ENCODE data around the gene NSUN7.

NSUN7 gene

GRCh38 chr4:40749717-40750460 is at the start of gene NSUN7:
Gene NSUN7 (plus strand): TSS chr4:40749955. CDS start chr4:40750694, 739 bp downstream.
- Histone ChIP-seq H3K4me3 (ENCODE audit: low read length, poor library complexity, severe bottlenecking) (peak within 1 kb of the TSS; percentile 70), H2AFZ (ENCODE audit: low read length) (peak within 1 kb of the TSS; percentile 97), H3F3A (ENCODE audit: low read depth) (no peaks in the 10 kb centered on the region), H3K9me2 (replicated peaks; ENCODE audit: low read depth, low read length) (no peaks in the 10 kb centered on the region), H3K4me2 (ENCODE audit: low read depth, low read length, poor library complexity, severe bottlenecking) (peak within 1 kb of the TSS; percentile 74), H4K20me1 (ENCODE audit: insufficient read depth, low read length, poor library complexity, severe bottlenecking) (no peaks in the 10 kb centered on the region), H3K79me2 (ENCODE audit: insufficient read depth, low read length) (no peaks in the 10 kb centered on the region), H3K4me1 (ENCODE audit: insufficient read depth, low read length, poor library complexity, severe bottlenecking) (peaks cover 7% of the 10 kb centered on the region), H3K9me3 (ENCODE audit: insufficient read depth, low read depth, low read length) (no peaks in the 10 kb centered on the region), H3K9ac (ENCODE audit: low read depth, low read length, poor library complexity, severe bottlenecking) (peak within 1 kb of the TSS; percentile 58), H3K27me3 (ENCODE audit: insufficient read depth, low read length, poor library complexity, severe bottlenecking) (peaks cover 11% of the 10 kb centered on the region), H3K36me3 (ENCODE audit: insufficient read depth, low read length) (no peaks in the 10 kb centered on the region)
- TF ChIP-seq, protein P1, sequence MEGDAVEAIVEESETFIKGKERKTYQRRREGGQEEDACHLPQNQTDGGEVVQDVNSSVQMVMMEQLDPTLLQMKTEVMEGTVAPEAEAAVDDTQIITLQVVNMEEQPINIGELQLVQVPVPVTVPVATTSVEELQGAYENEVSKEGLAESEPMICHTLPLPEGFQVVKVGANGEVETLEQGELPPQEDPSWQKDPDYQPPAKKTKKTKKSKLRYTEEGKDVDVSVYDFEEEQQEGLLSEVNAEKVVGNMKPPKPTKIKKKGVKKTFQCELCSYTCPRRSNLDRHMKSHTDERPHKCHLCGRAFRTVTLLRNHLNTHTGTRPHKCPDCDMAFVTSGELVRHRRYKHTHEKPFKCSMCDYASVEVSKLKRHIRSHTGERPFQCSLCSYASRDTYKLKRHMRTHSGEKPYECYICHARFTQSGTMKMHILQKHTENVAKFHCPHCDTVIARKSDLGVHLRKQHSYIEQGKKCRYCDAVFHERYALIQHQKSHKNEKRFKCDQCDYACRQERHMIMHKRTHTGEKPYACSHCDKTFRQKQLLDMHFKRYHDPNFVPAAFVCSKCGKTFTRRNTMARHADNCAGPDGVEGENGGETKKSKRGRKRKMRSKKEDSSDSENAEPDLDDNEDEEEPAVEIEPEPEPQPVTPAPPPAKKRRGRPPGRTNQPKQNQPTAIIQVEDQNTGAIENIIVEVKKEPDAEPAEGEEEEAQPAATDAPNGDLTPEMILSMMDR (conservative IDR thresholded peaks at IDR 0.05; ENCODE audit: low read length), result no peak
- TF ChIP-seq EZH2phosphoT487 (IDR thresholded peaks at IDR 0.05; ENCODE audit: borderline replicate concordance), result no peak

- Histone ChIP-seq H3K9me2 (replicated peaks; ENCODE audit: low read depth, low read length) (no peaks in the 10 kb centered on the region), H3K79me2 (ENCODE audit: insufficient read depth, low read length) (no peaks in the 10 kb centered on the region), H3K36me3 (ENCODE audit: insufficient read depth, low read length) (no peaks in the 10 kb centered on the region), H3K4me2 (ENCODE audit: low read depth, low read length, poor library complexity, severe bottlenecking) (no peak overlapping the region), H2AFZ (ENCODE audit: low read length) (no peak overlapping the region), H3K4me3 (ENCODE audit: low read length, poor library complexity, severe bottlenecking) (no peak overlapping the region), H3K4me1 (ENCODE audit: insufficient read depth, low read length, poor library complexity, severe bottlenecking) (no peaks in the 10 kb centered on the region), H4K20me1 (ENCODE audit: insufficient read depth, low read length, poor library complexity, severe bottlenecking) (no peaks in the 10 kb centered on the region), H3K9me3 (ENCODE audit: insufficient read depth, low read depth, low read length) (no peaks in the 10 kb centered on the region), H3K9ac (ENCODE audit: low read depth, low read length, poor library complexity, severe bottlenecking) (no peak overlapping the region), H3F3A (ENCODE audit: low read depth) (no peaks in the 10 kb centered on the region), H3K27me3 (ENCODE audit: insufficient read depth, low read length, poor library complexity, severe bottlenecking) (no peaks in the 10 kb centered on the region)
- TF ChIP-seq EZH2phosphoT487 (IDR thresholded peaks at IDR 0.05; ENCODE audit: borderline replicate concordance), result no peak
- TF ChIP-seq, protein P1 (conservative IDR thresholded peaks at IDR 0.05; ENCODE audit: low read length), result no peak
Measured at GRCh38 chr4:40702137-40702799, 47.5 kb upstream of the NSUN7 start.

GRCh38 chr4:40702800-40703151 is 47.0 kb upstream of the NSUN7 start:
- Histone ChIP-seq H3K9me3 (ENCODE audit: insufficient read depth, low read depth, low read length) (no peaks in the 10 kb centered on the region), H4K20me1 (ENCODE audit: insufficient read depth, low read length, poor library complexity, severe bottlenecking) (no peaks in the 10 kb centered on the region), H3K27me3 (ENCODE audit: insufficient read depth, low read length, poor library complexity, severe bottlenecking) (no peaks in the 10 kb centered on the region), H3F3A (ENCODE audit: low read depth) (no peaks in the 10 kb centered on the region), H3K36me3 (ENCODE audit: insufficient read depth, low read length) (no peaks in the 10 kb centered on the region), H3K9ac (ENCODE audit: low read depth, low read length, poor library complexity, severe bottlenecking) (no peak overlapping the region), H3K4me2 (ENCODE audit: low read depth, low read length, poor library complexity, severe bottlenecking) (no peak overlapping the region), H3K4me3 (ENCODE audit: low read length, poor library complexity, severe bottlenecking) (no peak overlapping the region), H3K79me2 (ENCODE audit: insufficient read depth, low read length) (no peaks in the 10 kb centered on the region), H3K9me2 (replicated peaks; ENCODE audit: low read depth, low read length) (no peaks in the 10 kb centered on the region), H2AFZ (ENCODE audit: low read length) (no peak overlapping the region), H3K4me1 (ENCODE audit: insufficient read depth, low read length, poor library complexity, severe bottlenecking) (no peaks in the 10 kb centered on the region)
- no peak for TF ChIP-seq EZH2phosphoT487 (IDR thresholded peaks at IDR 0.05; ENCODE audit: borderline replicate concordance)
- TF ChIP-seq, protein P1 (conservative IDR thresholded peaks at IDR 0.05; ENCODE audit: low read length), result no peak

All from Loucy (cell line).